HUES48 (cell line): ENCODE results near the gene AKR7A2.
"Not testable (repeated sequence)": the region's sequence is repeated elsewhere in the genome, so short reads cannot be mapped to it uniquely, and the experiment has no call there.

Source experiments
- H3K27ac ChIP-seq: one replicate; pipeline ENCODE4 v1.7.0; 2013; ENCODE audit warnings: low read depth, low read length, inconsistent platforms
- H3K27me3 ChIP-seq: 2 replicates; pipeline ENCODE4 v1.6.1; 2013; ENCODE audit warnings: mild to moderate bottlenecking, low read length; ENCODE audit not compliant: control insufficient read depth, insufficient read depth
- H3K36me3 ChIP-seq: 2 replicates; pipeline ENCODE4 v1.6.1; 2013; ENCODE audit warnings: low read length; ENCODE audit not compliant: control insufficient read depth, insufficient read depth
- H3K4me1 ChIP-seq: 2 replicates; pipeline ENCODE4 v1.6.1; 2013; ENCODE audit warnings: mild to moderate bottlenecking, low read length; ENCODE audit not compliant: control insufficient read depth, insufficient read depth
- H3K4me3 ChIP-seq: 2 replicates; pipeline ENCODE4 v1.5.1; 2013; ENCODE audit warnings: mild to moderate bottlenecking, low read depth, low read length
- H3K9ac ChIP-seq: 2 replicates; pipeline ENCODE4 v1.6.1; 2013; ENCODE audit warnings: mild to moderate bottlenecking, low read depth, low read length, moderate library complexity
- H3K9me3 ChIP-seq: 2 replicates; pipeline ENCODE4 v1.6.1; 2013; ENCODE audit warnings: low read length; ENCODE audit not compliant: control insufficient read depth, insufficient read depth

Gene AKR7A2

GRCh38 chr1:19273106-19273843 lies 38.7 kb downstream of the AKR7A2 start:
- Histone ChIP-seq H3K27ac (no peak overlapping the region), H3K4me3 (no peak overlapping the region)

DNA sequence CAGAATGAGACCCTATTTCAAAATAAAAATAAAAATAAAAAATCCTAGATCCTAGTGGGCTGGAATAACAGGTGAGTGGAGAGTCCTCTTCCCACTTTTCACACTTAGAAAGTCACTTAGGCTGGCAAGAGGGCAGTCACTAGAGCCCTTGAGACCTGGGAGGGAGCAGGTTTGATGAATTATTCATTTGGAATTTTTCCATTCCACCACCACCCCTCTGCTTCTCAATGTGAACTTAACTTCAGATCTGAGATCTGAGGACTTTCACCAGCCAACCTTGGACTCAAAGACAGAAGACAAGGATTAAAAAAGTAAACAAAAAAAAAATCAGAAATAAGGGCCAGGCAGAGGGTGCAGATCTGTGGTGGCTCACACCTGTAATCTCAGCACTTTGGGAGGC lies 39.9 kb downstream of the AKR7A2 start:
- no peak overlapping the region for H3K9ac ChIP-seq
- H3K9me3 ChIP-seq: no peaks in the 10 kb centered on the region
- no peak overlapping the region for H3K27ac ChIP-seq
- no peaks in the 10 kb centered on the region for H3K36me3 ChIP-seq
- no peaks in the 10 kb centered on the region for H3K4me1 ChIP-seq
- H3K4me3 ChIP-seq: no peak overlapping the region
- peaks cover 23% of the 10 kb centered on the region for H3K27me3 ChIP-seq

More at GRCh38 chr1:19273106-19273843, 38.7 kb downstream of the AKR7A2 start:
- Histone ChIP-seq H3K9ac (no peak overlapping the region), H3K9me3 (no peaks in the 10 kb centered on the region), H3K36me3 (no peaks in the 10 kb centered on the region), H3K27me3 (peaks cover 23% of the 10 kb centered on the region), H3K4me1 (no peaks in the 10 kb centered on the region)

- not testable (repeated sequence) for H3K27ac ChIP-seq, H3K4me1 ChIP-seq, H3K9ac ChIP-seq, H3K36me3 ChIP-seq, H3K9me3 ChIP-seq, H3K4me3 ChIP-seq
- H3K27me3 ChIP-seq: peaks cover 23% of the 10 kb centered on the region
These were observed 41.6 kb downstream of the AKR7A2 start for GRCh38 chr1:19270343-19270730.

GRCh38 chr1:19269427-19270342 lies 42.3 kb downstream of the AKR7A2 start:
- H3K36me3 ChIP-seq, H3K9me3 ChIP-seq, H3K4me3 ChIP-seq, H3K27ac ChIP-seq, H3K4me1 ChIP-seq, H3K9ac ChIP-seq: not testable (repeated sequence)
- H3K27me3 ChIP-seq: peaks cover 18% of the 10 kb centered on the region

- Histone ChIP-seq H3K27ac (no peak overlapping the region), H3K9ac (no peak overlapping the region), H3K4me3 (no peak overlapping the region), H3K27me3 (peaks cover 7% of the 10 kb centered on the region), H3K36me3 (no peaks in the 10 kb centered on the region), H3K9me3 (no peaks in the 10 kb centered on the region), H3K4me1 (no peaks in the 10 kb centered on the region)
These were observed 43.5 kb downstream of the AKR7A2 start for GRCh38 chr1:19268445-19268844.

- Histone ChIP-seq H3K4me3 (no peak overlapping the region), H3K27ac (no peak overlapping the region), H3K27me3 (no peaks in the 10 kb centered on the region), H3K9ac (no peak overlapping the region), H3K36me3 (peaks cover 31% of the 10 kb centered on the region), H3K9me3 (no peaks in the 10 kb centered on the region), H3K4me1 (no peaks in the 10 kb centered on the region)
These were observed 49.2 kb downstream of the AKR7A2 start for GRCh38 chr1:19262744-19263143.

DNA sequence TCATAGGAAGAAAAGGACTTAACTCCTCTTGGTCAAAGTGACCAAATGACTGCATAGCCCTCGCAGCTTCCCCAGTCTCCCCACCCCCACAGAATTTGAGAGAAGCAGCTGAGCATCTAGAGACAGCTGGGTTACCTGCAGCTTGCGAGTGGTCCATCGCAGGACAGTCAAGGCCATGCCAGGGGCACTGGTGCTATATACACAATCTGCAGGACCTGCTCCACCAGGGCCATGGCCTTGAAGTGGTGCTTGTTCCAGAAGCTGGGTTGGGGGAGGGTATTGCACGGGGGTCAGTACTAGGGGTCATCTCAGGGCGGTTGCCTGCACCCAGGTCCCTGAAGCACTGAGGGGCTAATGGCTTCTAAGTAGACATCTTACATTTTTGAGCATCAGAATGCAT lies 49.9 kb downstream of the AKR7A2 start:
- no peaks in the 10 kb centered on the region for H3K27me3 ChIP-seq
- no peak overlapping the region for H3K27ac ChIP-seq
- H3K9ac ChIP-seq: no peak overlapping the region
- no peak overlapping the region for H3K4me3 ChIP-seq
- no peaks in the 10 kb centered on the region for H3K4me1 ChIP-seq
- no peaks in the 10 kb centered on the region for H3K9me3 ChIP-seq
- H3K36me3 ChIP-seq: peaks cover 38% of the 10 kb centered on the region

DNA sequence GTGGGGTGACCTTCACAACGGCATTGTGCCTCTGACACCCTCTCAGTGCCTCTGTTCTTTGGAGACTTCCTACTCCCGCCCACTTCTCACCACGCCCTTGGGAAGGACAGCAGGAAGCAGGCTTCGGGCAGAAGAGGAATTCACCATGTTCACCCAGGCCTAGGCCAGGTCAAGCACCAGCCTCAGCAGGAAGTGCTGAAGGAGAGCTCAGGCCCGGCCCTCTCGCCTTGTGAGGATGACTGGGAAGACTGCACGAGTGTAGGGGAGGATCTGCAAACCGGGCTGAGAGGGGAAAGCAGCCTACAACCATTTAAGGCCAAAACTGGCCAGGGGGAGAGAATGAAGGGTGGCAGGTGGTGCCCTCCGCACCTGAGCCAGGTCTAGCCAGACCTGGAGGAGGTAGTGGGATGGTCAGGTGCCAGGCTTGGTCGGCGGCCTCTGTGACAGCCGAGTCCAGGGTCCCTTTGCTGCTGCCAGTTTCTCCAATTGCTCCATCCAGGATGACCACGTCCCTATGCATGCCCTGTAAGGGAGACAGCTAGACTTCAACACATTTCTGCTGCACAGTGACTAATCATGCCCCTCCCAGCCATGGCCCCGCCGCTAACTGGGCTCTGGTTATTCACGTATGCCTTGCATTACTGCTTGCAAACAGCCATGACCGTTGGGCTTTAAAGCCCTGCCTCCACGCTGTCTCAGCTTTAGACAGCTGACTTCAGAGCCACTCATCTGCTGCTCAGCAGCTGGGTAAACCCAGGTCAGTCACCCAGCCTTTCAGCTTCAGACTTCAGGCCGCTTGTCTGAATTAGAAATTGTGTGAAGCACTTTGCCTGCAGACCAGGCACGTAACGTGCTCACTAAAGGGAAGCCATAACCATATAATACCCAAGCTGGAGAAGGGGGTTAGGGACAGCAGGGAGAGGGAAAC lies 51.5 kb downstream of the AKR7A2 start:
- no peaks in the 10 kb centered on the region for H3K4me1 ChIP-seq
- no peak overlapping the region for H3K4me3 ChIP-seq
- no peaks in the 10 kb centered on the region for H3K9me3 ChIP-seq
- no peak overlapping the region for H3K9ac ChIP-seq
- no peak overlapping the region for H3K27ac ChIP-seq
- peaks cover 54% of the 10 kb centered on the region for H3K36me3 ChIP-seq
- H3K27me3 ChIP-seq: no peaks in the 10 kb centered on the region

- Histone ChIP-seq H3K27me3 (no peaks in the 10 kb centered on the region), H3K9ac (no peak overlapping the region), H3K36me3 (peaks cover 71% of the 10 kb centered on the region), H3K9me3 (no peaks in the 10 kb centered on the region), H3K4me1 (peaks cover 2% of the 10 kb centered on the region), H3K27ac (no peak overlapping the region), H3K4me3 (no peak overlapping the region)
These were observed 53.6 kb downstream of the AKR7A2 start for GRCh38 chr1:19258353-19258752.

DNA sequence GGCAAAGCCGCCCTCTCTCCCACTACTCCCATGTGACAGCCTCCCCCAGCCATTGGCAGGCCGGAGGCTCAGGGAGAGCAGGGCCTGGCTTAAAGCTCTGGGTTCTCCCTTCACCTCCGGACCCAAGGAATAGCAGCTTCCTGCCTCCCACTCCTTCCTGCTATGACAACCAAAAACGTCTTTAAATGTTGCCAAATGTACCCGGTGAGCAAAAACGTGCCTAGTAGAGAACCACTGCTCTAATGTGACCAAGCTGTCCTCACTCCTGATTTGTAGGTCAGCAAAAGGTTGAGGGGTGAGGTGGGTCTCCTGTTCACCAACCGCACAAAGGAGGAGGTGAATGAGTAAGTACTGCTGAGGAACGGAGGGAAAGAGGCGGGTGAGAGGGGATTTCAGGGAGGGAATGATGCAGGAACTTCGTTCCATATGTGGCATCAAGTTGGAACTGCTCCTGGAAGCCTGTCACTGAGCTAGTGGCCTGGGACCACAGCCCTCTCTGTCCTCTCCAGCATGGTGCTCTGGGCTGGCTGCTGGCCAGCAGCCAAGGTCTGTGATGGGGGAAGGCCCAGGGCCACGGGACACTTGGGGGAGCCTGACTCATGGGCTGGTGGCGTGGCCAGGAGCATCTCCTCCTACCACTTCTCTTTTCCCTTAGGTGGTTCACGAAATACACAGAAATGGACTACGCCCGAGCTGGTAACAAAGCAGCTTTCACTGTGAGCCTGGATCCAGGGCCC lies 54.6 kb downstream of the AKR7A2 start:
- Histone ChIP-seq H3K4me3 (no peak overlapping the region), H3K36me3 (peaks cover 71% of the 10 kb centered on the region), H3K27me3 (no peaks in the 10 kb centered on the region), H3K9me3 (no peaks in the 10 kb centered on the region), H3K4me1 (peaks cover 9% of the 10 kb centered on the region), H3K27ac (no peak overlapping the region), H3K9ac (no peak overlapping the region)
